MM.1S (cell line): ENCODE data around the gene ATP2B1.

Source experiments
- DNase-seq: peaks from one replicate; pipeline ENCODE4 v3.0.0-alpha.2; 2015
- H2AFZ ChIP-seq: fragments of 300-600 bp; sonication (generic); 2 replicates; pipeline ENCODE4 v1.6.0; 2016; ENCODE audit warnings: antibody characterized with exemption, low read length
- H3F3A ChIP-seq: fragments of 300-600 bp; sonication (generic); 2 replicates; pipeline ENCODE4 v1.6.1; 2016; ENCODE audit warnings: mild to moderate bottlenecking, antibody characterized with exemption, low read length, moderate library complexity, mixed read lengths; ENCODE audit not compliant: insufficient read depth
- H3K27ac ChIP-seq: fragments of 300-600 bp; sonication (generic); 2 replicates; pipeline ENCODE4 v1.5.1; 2016; ENCODE audit warnings: mild to moderate bottlenecking, low read length
- H3K27me3 ChIP-seq: fragments of 300-600 bp; sonication (generic); replicated peaks from 2 replicates; pipeline ENCODE4 v1.6.0; 2016; ENCODE audit warnings: low read length; ENCODE audit not compliant: insufficient read depth
- H3K36me3 ChIP-seq: fragments of 300-600 bp; sonication (generic); replicated peaks from 2 replicates; pipeline ENCODE4 v1.6.1; 2016; ENCODE audit warnings: mild to moderate bottlenecking, low read length, mixed read lengths; ENCODE audit not compliant: insufficient read depth
- H3K4me1 ChIP-seq: fragments of 300-600 bp; sonication (generic); 2 replicates; pipeline ENCODE4 v1.6.1; 2016; ENCODE audit warnings: low read length, mixed read lengths
- H3K4me2 ChIP-seq: fragments of 300-600 bp; sonication (generic); 2 replicates; pipeline ENCODE4 v1.6.0; 2016; ENCODE audit warnings: low read depth, low read length
- H3K4me3 ChIP-seq: fragments of 300-600 bp; sonication (generic); 2 replicates; pipeline ENCODE4 v1.5.1; 2016; ENCODE audit warnings: low read length, mixed read lengths
- H3K79me2 ChIP-seq: fragments of 300-600 bp; sonication (generic); 2 replicates; pipeline ENCODE4 v1.6.1; 2016; ENCODE audit warnings: mixed run types, low read length, mixed read lengths
- H3K9ac ChIP-seq: fragments of 300-600 bp; sonication (generic); 2 replicates; pipeline ENCODE4 v1.6.1; 2016; ENCODE audit warnings: low read length, mixed read lengths
- H3K9me2 ChIP-seq: fragments of 300-600 bp; sonication (generic); replicated peaks from 2 replicates; pipeline ENCODE4 v1.6.1; 2016; ENCODE audit warnings: mild to moderate bottlenecking, low read length, mixed read lengths; ENCODE audit not compliant: insufficient read depth
- H3K9me3 ChIP-seq: fragments of 300-600 bp; sonication (generic); replicated peaks from 2 replicates; pipeline ENCODE4 v1.6.1; 2016; ENCODE audit warnings: mild to moderate bottlenecking, low read length, mixed read lengths; ENCODE audit not compliant: insufficient read depth
- H4K20me1 ChIP-seq: fragments of 300-600 bp; sonication (generic); 2 replicates; pipeline ENCODE4 v1.6.1; 2016; ENCODE audit warnings: mild to moderate bottlenecking, low read length, moderate library complexity, mixed read lengths; ENCODE audit not compliant: insufficient read depth
- EZH2 ChIP-seq: fragments of 300-600 bp; sonication (generic); optimal IDR thresholded peaks from 2 replicates; pipeline ENCODE3; 2017; ENCODE audit warnings: low read depth, mild to moderate bottlenecking, antibody characterized with exemption, low read length, mixed read lengths
- EZH2phosphoT487 ChIP-seq: fragments of 300-600 bp; sonication (generic); IDR thresholded peaks from 2 replicates; pipeline ENCODE4 v1.6.1; 2018; ENCODE audit warnings: antibody characterized with exemption, low read length
- TF ChIP-seq, protein P1 (sequence below): fragments of 300-600 bp; sonication (generic); IDR thresholded peaks from 2 replicates; pipeline ENCODE4 v1.5.1; 2016; ENCODE audit warnings: antibody characterized with exemption, low read length, mixed read lengths

ATP2B1 gene

DNA sequence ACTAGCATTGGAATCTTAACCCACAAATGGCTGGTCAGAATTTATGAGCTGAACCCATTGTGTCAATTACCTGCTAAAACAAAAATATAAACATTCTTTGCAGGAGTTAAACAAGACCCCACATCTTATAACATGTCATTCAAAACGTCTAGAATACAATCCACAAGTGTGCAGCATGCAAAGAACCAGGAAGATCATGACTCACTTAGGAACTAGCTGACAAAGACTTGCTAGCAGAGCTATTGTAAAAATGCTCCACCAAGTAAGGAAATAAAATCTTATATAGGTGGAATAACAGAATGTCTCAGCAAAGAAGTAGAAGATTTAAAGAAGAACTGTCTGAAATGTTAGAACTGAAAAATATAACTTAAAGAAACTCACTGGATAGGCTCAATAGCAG lies 156.3 kb downstream of the ATP2B1 start:
- Histone ChIP-seq H3K9ac (no peak overlapping the region), H2AFZ (no peak overlapping the region), H3K79me2 (no peaks in the 10 kb centered on the region), H3K4me3 (no peak overlapping the region), H3K4me2 (no peak overlapping the region), H3F3A (no peaks in the 10 kb centered on the region), H3K27me3 (no peaks in the 10 kb centered on the region), H3K9me2 (no peaks in the 10 kb centered on the region), H3K36me3 (no peaks in the 10 kb centered on the region), H3K4me1 (no peaks in the 10 kb centered on the region), H4K20me1 (no peaks in the 10 kb centered on the region), H3K27ac (no peak overlapping the region), H3K9me3 (no peaks in the 10 kb centered on the region)
- TF ChIP-seq EZH2 (no peak), EZH2phosphoT487 (no peak)
- TF ChIP-seq, protein P1, sequence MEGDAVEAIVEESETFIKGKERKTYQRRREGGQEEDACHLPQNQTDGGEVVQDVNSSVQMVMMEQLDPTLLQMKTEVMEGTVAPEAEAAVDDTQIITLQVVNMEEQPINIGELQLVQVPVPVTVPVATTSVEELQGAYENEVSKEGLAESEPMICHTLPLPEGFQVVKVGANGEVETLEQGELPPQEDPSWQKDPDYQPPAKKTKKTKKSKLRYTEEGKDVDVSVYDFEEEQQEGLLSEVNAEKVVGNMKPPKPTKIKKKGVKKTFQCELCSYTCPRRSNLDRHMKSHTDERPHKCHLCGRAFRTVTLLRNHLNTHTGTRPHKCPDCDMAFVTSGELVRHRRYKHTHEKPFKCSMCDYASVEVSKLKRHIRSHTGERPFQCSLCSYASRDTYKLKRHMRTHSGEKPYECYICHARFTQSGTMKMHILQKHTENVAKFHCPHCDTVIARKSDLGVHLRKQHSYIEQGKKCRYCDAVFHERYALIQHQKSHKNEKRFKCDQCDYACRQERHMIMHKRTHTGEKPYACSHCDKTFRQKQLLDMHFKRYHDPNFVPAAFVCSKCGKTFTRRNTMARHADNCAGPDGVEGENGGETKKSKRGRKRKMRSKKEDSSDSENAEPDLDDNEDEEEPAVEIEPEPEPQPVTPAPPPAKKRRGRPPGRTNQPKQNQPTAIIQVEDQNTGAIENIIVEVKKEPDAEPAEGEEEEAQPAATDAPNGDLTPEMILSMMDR = no peak
- no peak for DNase-seq

DNA sequence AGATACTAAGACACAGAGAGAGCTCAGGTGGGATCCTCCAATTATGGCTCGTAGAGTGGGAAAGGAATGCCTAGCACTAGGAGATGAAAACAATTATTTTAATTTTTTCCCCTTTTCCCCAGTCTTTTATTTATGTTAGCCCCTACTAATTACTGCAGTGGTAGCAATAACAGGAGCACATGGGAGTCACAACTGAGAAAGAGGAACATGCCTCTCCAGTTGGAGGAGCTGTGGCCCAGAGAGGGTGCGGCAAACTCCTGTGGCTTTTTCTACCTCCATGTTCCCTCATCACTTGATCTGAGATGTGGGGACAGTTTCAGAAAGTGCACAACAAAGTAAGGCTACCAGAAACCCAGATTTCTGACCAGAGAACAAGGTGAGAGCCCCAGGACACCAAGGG lies 156.9 kb downstream of the ATP2B1 start:
- Histone ChIP-seq H3K9me3 (no peaks in the 10 kb centered on the region), H4K20me1 (no peaks in the 10 kb centered on the region), H3K4me1 (no peaks in the 10 kb centered on the region), H3K79me2 (no peaks in the 10 kb centered on the region), H3K36me3 (no peaks in the 10 kb centered on the region), H3K9me2 (no peaks in the 10 kb centered on the region), H3K9ac (no peak overlapping the region), H3K27ac (no peak overlapping the region), H3K4me3 (no peak overlapping the region), H3F3A (no peaks in the 10 kb centered on the region), H3K27me3 (no peaks in the 10 kb centered on the region), H3K4me2 (no peak overlapping the region), H2AFZ (no peak overlapping the region)
- TF ChIP-seq, protein P1 = no peak
- DNase-seq = no peak

DNA sequence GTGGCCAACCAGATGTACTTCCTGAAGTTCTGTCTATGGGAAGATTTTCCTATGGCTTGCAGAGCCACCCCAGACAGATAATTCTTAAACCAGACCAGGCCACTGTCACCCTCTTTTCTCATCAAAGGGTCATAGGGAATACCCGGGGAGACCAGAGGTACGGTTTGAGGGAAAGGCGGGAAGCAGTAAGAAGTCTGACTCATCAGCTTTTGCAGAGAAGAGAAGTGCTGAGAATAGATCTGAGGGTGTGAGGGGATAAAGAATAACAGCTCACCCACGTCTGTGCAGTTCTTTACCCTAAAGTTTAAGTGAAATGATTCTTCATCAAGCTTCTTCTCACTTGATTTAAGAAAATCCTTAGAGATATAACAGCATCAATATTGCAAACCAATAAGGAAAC lies 161.5 kb downstream of the ATP2B1 start:
- no peak overlapping the region for H2AFZ ChIP-seq
- no peaks in the 10 kb centered on the region for H3K9me3 ChIP-seq
- no peak for TF ChIP-seq EZH2
- TF ChIP-seq, protein P1 = no peak
- TF ChIP-seq EZH2phosphoT487 = no peak
- DNase-seq = no peak
- H3K4me2 ChIP-seq = no peak overlapping the region
- no peaks in the 10 kb centered on the region for H3K9me2 ChIP-seq
- no peak overlapping the region for H3K4me3 ChIP-seq
- H3K27me3 ChIP-seq = no peaks in the 10 kb centered on the region
- no peaks in the 10 kb centered on the region for H3K4me1 ChIP-seq
- no peaks in the 10 kb centered on the region for H3F3A ChIP-seq
- H3K27ac ChIP-seq = no peak overlapping the region
- H3K79me2 ChIP-seq = no peaks in the 10 kb centered on the region
- H3K9ac ChIP-seq = no peak overlapping the region
- no peaks in the 10 kb centered on the region for H4K20me1 ChIP-seq
- H3K36me3 ChIP-seq = no peaks in the 10 kb centered on the region

DNA sequence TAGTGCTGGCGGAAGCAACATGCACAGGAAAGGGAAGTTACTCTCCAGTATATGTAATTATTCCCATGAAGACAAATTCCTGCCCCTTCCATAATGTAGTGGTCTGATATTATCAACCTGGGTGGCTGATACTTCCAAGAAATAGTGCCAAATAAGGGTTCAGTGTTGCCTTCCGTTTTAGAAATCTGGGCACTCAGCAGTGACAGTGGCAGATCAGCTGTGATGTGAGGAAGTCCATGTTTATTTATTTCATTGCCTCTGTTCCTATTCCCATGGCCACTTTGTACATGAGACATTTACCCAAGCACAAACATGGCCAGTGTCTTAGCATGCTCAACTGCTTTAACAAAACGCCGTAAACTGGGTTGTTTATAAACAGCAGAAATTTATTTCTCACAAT lies 162.5 kb downstream of the ATP2B1 start:
- Histone ChIP-seq H3K36me3 (no peaks in the 10 kb centered on the region), H3K9me2 (no peaks in the 10 kb centered on the region), H3K27ac (no peak overlapping the region), H3K4me1 (no peaks in the 10 kb centered on the region), H3K4me2 (no peak overlapping the region), H3K9ac (no peak overlapping the region), H4K20me1 (no peaks in the 10 kb centered on the region), H3K27me3 (no peaks in the 10 kb centered on the region), H3F3A (no peaks in the 10 kb centered on the region), H3K79me2 (no peaks in the 10 kb centered on the region), H3K4me3 (no peak overlapping the region), H2AFZ (no peak overlapping the region), H3K9me3 (no peaks in the 10 kb centered on the region)
- DNase-seq = no peak
- TF ChIP-seq, protein P1 = no peak
- TF ChIP-seq EZH2phosphoT487 = no peak
- TF ChIP-seq EZH2 = no peak
